Endothelial cell of umbilical vein (primary cell): ENCODE measurements around the gene STAT4. TPM values are rescaled to one million over a fixed set of nuclear protein-coding genes. Genes with fewer than 3 reads are reported as not detected.
A peak's percentile ranks its signal among the peaks of the same experiment; 100 is the strongest.

Experiments used
- BruUV-seq: library from RNA; stranded (reverse); fragments of 400-500 nt; replicated peaks from 2 replicates; lab custom pipeline; 2021; lab: Mats Ljungman, UMichigan
- CTCF ChIA-PET: fragments of 300-600, 350-600 bp; sonication (Branson Sonifier 250); formaldehyde crosslinking; loops from one replicate; lab custom pipeline; 2021; ENCODE audit warnings: antibody characterized with exemption, inconsistent platforms; lab: Charles Lee
- POLR2A ChIA-PET: fragments of 300-600, 350-600 bp; sonication (Branson Sonifier 250); formaldehyde crosslinking; loops from one replicate; lab custom pipeline; 2021; ENCODE audit warnings: antibody characterized with exemption, inconsistent platforms; lab: Charles Lee
- DNase-seq: peaks from one replicate; pipeline ENCODE4 v3.0.0-alpha.2; 2011; ENCODE audit warnings: low read depth, low spot score
- FAIRE-seq: peaks from 2 replicates; lab custom pipeline; 2011; peaks lifted over from hg19 to GRCh38; lab: Jason Lieb, UNC
- H2AFZ ChIP-seq: 2 replicates; pipeline ENCODE4 v1.6.0; 2012; ENCODE audit warnings: low read depth, low read length, control low read depth, inconsistent platforms
- H3K27ac ChIP-seq: 2 replicates; pipeline ENCODE4 v1.5.1; 2011; ENCODE audit warnings: low read depth, mild to moderate bottlenecking, control low read depth, low read length, moderate library complexity; ENCODE audit not compliant: insufficient read depth
- H3K27me3 ChIP-seq, 2 experiments: 2 replicates each; pipeline versions ENCODE4 v1.6.0 to v1.6.1; 2011; ENCODE audit warnings: low read length in 2 of 2, mixed read lengths in 1 of 2; ENCODE audit not compliant: control insufficient read depth in 2 of 2, insufficient read depth in 2 of 2
- H3K36me3 ChIP-seq, 2 experiments: 2 replicates in 1 of 2; 3 replicates in 1 of 2; pipeline ENCODE4 v1.5.1; 2011; ENCODE audit warnings: low read length in 2 of 2, mild to moderate bottlenecking in 1 of 2, moderate library complexity in 1 of 2; ENCODE audit not compliant: control insufficient read depth in 2 of 2, insufficient read depth in 2 of 2; ENCODE audit errors: extremely low read depth in 1 of 2
- H3K4me1 ChIP-seq: 3 replicates; pipeline ENCODE4 v1.5.1; 2011; ENCODE audit warnings: mild to moderate bottlenecking, low read length; ENCODE audit not compliant: control insufficient read depth, insufficient read depth; ENCODE audit errors: extremely low read depth
- H3K4me2 ChIP-seq: 2 replicates; pipeline ENCODE4 v1.6.1; 2011; ENCODE audit warnings: low read length, control low read depth, mixed read lengths; ENCODE audit not compliant: insufficient read depth
- H3K4me3 ChIP-seq, 3 experiments: fragments of 200-600 bp in 1 of 3; sonication (generic), shearing (Covaris generic) in 1 of 3; replicated peaks in 1 of 3; 2 replicates each; pipeline ENCODE4 v1.5.1; 2011 to 2016; ENCODE audit warnings: control low read depth in 3 of 3, low read length in 3 of 3, mild to moderate bottlenecking in 2 of 3, inconsistent platforms in 1 of 3, low read depth in 1 of 3, moderate library complexity in 1 of 3; ENCODE audit not compliant: insufficient read depth in 1 of 3
- H3K79me2 ChIP-seq: 2 replicates; pipeline ENCODE4 v1.6.0; 2012; ENCODE audit warnings: low read length, inconsistent platforms; ENCODE audit not compliant: control insufficient read depth, insufficient read depth
- H3K9ac ChIP-seq: replicated peaks from 2 replicates; pipeline ENCODE3; 2011; ENCODE audit warnings: low read length, control low read depth; ENCODE audit not compliant: insufficient read depth; ENCODE audit errors: extremely low read depth
- H3K9me1 ChIP-seq: replicated peaks from 3 replicates; pipeline ENCODE4 v1.6.0; 2011; ENCODE audit warnings: mild to moderate bottlenecking, low read length; ENCODE audit not compliant: control insufficient read depth, insufficient read depth; ENCODE audit errors: extremely low read depth
- H3K9me3 ChIP-seq: replicated peaks from 2 replicates; pipeline ENCODE4 v1.5.1; 2012; ENCODE audit warnings: low read length, inconsistent platforms; ENCODE audit not compliant: control insufficient read depth, insufficient read depth
- H4K20me1 ChIP-seq: replicated peaks from 2 replicates; pipeline ENCODE3; 2011; ENCODE audit warnings: mild to moderate bottlenecking, low read length; ENCODE audit not compliant: control insufficient read depth, insufficient read depth; ENCODE audit errors: extremely low read depth
- FOS ChIP-seq: IDR thresholded peaks from 2 replicates; pipeline ENCODE4 v1.6.1; 2011; ENCODE audit warnings: mild to moderate bottlenecking, low read length, moderate library complexity, borderline replicate concordance; ENCODE audit not compliant: insufficient read depth
- JUN ChIP-seq: IDR thresholded peaks from 2 replicates; pipeline ENCODE4 v1.6.1; 2011; ENCODE audit warnings: borderline replicate concordance, low read depth; ENCODE audit not compliant: insufficient read length, insufficient read depth
- POLR2AphosphoS5 ChIP-seq: IDR thresholded peaks from 2 replicates; pipeline ENCODE4 v1.6.1; 2012; ENCODE audit warnings: low read depth, mild to moderate bottlenecking, control low read depth, low read length, moderate library complexity; ENCODE audit not compliant: insufficient read depth
- dilution Hi-C: fragments of 300-500 bp; cut with MboI; formaldehyde crosslinking; loops from one replicate; pipeline ENCODE4 v1.15.0; 2019; ENCODE audit warnings: low sequenced_read_pairs; ENCODE audit not compliant: extremely low pct_ligation_motif_present
- intact Hi-C: fragments of 100-400 bp; cut with micrococcal nuclease; formaldehyde crosslinking; loops from one replicate; pipeline ENCODE4 v1.10.0; 2022
- polyA plus RNA-seq, 4 experiments: library from polyadenylated mRNA; depleted of rRNA in 3 of 4; stranded (reverse) in 3 of 4; unstranded in 1 of 4; fragments of >200 nt; gene quantifications; 2 replicates each; pipeline versions ENCODE4 v1.2.1 to v1.2.3, GENCODE V29; 2011 to 2012; ENCODE audit warnings: missing spikeins in 1 of 4
- total RNA-seq: library from RNA; stranded (reverse); gene quantifications from 2 replicates; pipeline ENCODE4 v1.2.3, GENCODE V29; 2021
- TF ChIP-seq, protein P1 (sequence below): IDR thresholded peaks from 2 replicates; pipeline ENCODE4 v1.6.1; 2011; ENCODE audit not compliant: insufficient read depth, insufficient read length
- TF ChIP-seq, protein P2 (sequence below), 2 donors: IDR thresholded peaks; 1 replicate in 1 of 2; 2 replicates in 1 of 2; pipeline ENCODE4 v1.5.1; 2011; ENCODE audit warnings: low read length in 2 of 2, mild to moderate bottlenecking in 2 of 2, moderate library complexity in 2 of 2, control low read depth in 1 of 2, inconsistent platforms in 1 of 2, low read depth in 1 of 2; ENCODE audit not compliant: insufficient read depth in 1 of 2; ENCODE audit errors: extremely low read depth in 1 of 2

Gene STAT4
- total and polyA plus RNA-seq, 2 donors (not counting 3 experiments of a cell fraction or from before 2014, with no cell fraction given) = 0.46 to 1.2 TPM

DNA sequence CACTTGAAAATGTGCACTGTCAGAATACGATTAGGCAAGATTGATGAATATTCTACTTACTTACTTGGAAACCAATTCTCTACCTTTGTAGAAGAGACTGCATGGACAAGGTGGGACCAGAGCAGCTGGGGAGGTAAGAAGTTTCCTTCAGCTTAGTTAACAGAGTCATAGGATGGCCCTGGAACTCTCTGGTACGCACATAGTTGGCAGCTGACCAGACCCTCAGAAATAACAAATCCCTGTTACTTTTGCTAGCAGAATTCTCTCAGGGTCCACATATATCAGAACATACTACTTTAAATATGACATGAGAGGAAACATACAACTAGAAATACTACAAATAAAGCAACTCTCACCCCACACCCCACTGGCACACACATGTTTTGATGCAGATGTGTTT is 112.1 kb downstream of the STAT4 start:
- Histone ChIP-seq H3K9me3 (no peaks in the 10 kb centered on the region), H3K27me3 (no peaks in the 10 kb centered on the region), H3K36me3 (no peaks in the 10 kb centered on the region), H4K20me1 (no peaks in the 10 kb centered on the region), H3K4me2 (peak overlapping the region; percentile 22), H3K4me1 (peaks cover 26% of the 10 kb centered on the region), H3K79me2 (no peaks in the 10 kb centered on the region), H3K27ac (no peak overlapping the region), H2AFZ (no peak overlapping the region), H3K4me3 (no peak overlapping the region), H3K9ac (no peak overlapping the region), H3K9me1 (no peaks in the 10 kb centered on the region)
- CTCF ChIA-PET = interaction anchor here (0.9 to 5.9 kb wide), 4 partner anchors 13 to 188 kb away, joined by 3 to 56 read pairs (median 6); no protein-coding TSS in a partner anchor
- FAIRE-seq (no peak), DNase-seq (no peak)
- POLR2A ChIA-PET = no interaction called here
- dilution Hi-C loops = no loop called here
- intact Hi-C loops = loop anchor here (10.0 kb wide), 1 partner anchor 346 kb away; no protein-coding TSS in a partner anchor
- no peak for TF ChIP-seq POLR2AphosphoS5
- TF ChIP-seq, protein P1, sequence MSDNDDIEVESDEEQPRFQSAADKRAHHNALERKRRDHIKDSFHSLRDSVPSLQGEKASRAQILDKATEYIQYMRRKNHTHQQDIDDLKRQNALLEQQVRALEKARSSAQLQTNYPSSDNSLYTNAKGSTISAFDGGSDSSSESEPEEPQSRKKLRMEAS = no peak
- no TSS peak for BruUV-seq

- no TSS peak for BruUV-seq
- peak; percentile 57 for DNase-seq
- peak overlapping the region; percentile 22 for H3K4me2 ChIP-seq
- no peaks in the 10 kb centered on the region for H3K9me1 ChIP-seq
- no peaks in the 10 kb centered on the region for H3K36me3 ChIP-seq
- peaks cover 26% of the 10 kb centered on the region for H3K4me1 ChIP-seq
- no peak overlapping the region for H3K4me3 ChIP-seq
- dilution Hi-C loops = no loop called here
- TF ChIP-seq, protein P2, sequence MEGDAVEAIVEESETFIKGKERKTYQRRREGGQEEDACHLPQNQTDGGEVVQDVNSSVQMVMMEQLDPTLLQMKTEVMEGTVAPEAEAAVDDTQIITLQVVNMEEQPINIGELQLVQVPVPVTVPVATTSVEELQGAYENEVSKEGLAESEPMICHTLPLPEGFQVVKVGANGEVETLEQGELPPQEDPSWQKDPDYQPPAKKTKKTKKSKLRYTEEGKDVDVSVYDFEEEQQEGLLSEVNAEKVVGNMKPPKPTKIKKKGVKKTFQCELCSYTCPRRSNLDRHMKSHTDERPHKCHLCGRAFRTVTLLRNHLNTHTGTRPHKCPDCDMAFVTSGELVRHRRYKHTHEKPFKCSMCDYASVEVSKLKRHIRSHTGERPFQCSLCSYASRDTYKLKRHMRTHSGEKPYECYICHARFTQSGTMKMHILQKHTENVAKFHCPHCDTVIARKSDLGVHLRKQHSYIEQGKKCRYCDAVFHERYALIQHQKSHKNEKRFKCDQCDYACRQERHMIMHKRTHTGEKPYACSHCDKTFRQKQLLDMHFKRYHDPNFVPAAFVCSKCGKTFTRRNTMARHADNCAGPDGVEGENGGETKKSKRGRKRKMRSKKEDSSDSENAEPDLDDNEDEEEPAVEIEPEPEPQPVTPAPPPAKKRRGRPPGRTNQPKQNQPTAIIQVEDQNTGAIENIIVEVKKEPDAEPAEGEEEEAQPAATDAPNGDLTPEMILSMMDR (IDR thresholded peaks at IDR 0.05; ENCODE audit: extremely low read depth in 1 of 2, insufficient read depth in 1 of 2, low read depth in 1 of 2, low read length in 2 of 2) = no peak
- TF ChIP-seq FOS = peak; percentile 65
- peak; percentile 22 for TF ChIP-seq JUN
- ChIA-PET CTCF (interaction anchor here (0.9 to 5.9 kb wide), 4 partner anchors 14 to 187 kb away, joined by 3 to 56 read pairs (median 6); no protein-coding TSS in a partner anchor), POLR2A (no interaction called here)
- no peak overlapping the region for H3K27ac ChIP-seq
- H3K27me3 ChIP-seq = no peaks in the 10 kb centered on the region
- no peaks in the 10 kb centered on the region for H3K79me2 ChIP-seq
- no peak overlapping the region for H3K9ac ChIP-seq
- H2AFZ ChIP-seq = no peak overlapping the region
- no peaks in the 10 kb centered on the region for H4K20me1 ChIP-seq
- no peak for FAIRE-seq
- intact Hi-C loops = loop anchor here (10.0 kb wide), 1 partner anchor 347 kb away; no protein-coding TSS in a partner anchor
- H3K9me3 ChIP-seq = no peaks in the 10 kb centered on the region
Observed at GRCh38 chr2:191038241-191038725, 112.5 kb downstream of the STAT4 start.
